ENCODE results near the gene COQ8A. TPM values are rescaled to one million over a fixed set of nuclear protein-coding genes. Genes with fewer than 3 reads are reported as not detected.
A peak's percentile ranks its signal among the peaks of the same experiment; 100 is the strongest.

Gene COQ8A
- total RNA-seq, 1 donor from 2014 or later: 16.4 TPM

GRCh38 chr1:226974544-226975258 is 34.6 kb downstream of the COQ8A start:
- peak; percentile 65 for DNase-seq (ENCODE audit: low read depth)

DNA sequence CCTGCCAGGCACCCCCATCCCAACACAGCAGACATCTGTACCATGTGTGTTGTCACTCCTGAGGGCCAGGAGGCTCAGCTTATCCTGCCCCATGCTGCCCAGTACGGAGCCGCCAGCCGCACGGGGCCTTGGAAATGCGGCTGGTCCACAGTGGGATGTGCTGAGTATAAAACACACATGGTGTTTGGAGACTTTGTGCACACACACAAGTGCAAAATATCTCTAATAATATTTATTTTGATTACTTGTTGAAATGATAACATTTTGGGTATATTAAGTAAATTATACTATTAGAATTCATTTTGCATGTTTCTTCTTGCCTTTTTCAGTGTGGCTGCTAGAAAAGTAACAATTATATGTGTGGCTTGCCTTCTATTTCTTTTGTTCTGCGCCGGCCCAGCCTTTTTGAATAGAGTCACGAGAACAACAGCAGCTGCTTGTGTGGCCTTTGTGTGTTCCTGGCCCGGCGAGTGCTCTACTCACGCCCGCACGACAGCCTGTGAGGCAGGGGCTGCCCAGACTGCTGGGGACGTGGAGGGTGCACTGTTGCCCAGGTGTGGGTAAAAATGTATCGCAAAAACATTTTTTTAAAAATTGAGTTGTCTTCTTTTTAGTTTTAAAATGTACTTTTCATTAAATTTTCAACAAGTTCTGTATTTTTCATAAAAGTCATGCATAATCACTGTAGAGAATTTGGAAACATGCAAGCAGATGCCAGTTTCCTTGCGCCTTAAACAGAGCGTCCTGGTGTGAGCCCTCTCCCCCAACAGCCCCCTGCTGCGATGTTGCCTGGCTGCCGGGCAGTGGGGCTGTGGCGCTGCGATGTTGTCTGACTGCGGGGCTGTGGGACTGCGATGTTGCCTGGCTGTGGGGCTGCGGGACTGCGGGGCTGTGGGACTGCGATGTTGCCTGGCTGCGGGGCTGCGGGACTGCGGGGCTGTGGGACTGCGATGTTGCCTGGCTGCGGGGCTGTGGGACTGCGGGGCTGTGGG is 35.5 kb downstream of the COQ8A start:
- DNase-seq (ENCODE audit: low read depth): no peak

- no peak for DNase-seq (ENCODE audit: low read depth)
Observed at GRCh38 chr1:226976276-226976977, 36.3 kb downstream of the COQ8A start.

GRCh38 chr1:226976978-226977642 is 37.0 kb downstream of the COQ8A start:
- DNase-seq (ENCODE audit: low read depth): no peak

- no peak for DNase-seq (ENCODE audit: low read depth)
Observed at GRCh38 chr1:226977643-226978431, 37.7 kb downstream of the COQ8A start.

GRCh38 chr1:226978432-226979114 is 38.5 kb downstream of the COQ8A start:
- DNase-seq (ENCODE audit: low read depth): no peak

GRCh38 chr1:226979115-226979516 is 39.0 kb downstream of the COQ8A start:
- no peak for DNase-seq (ENCODE audit: low read depth)

- DNase-seq (ENCODE audit: low read depth): no peak
Observed at GRCh38 chr1:226979517-226980121, 39.5 kb downstream of the COQ8A start.

- DNase-seq (ENCODE audit: low read depth): no peak
Observed at GRCh38 chr1:226980122-226980560, 40.0 kb downstream of the COQ8A start.

DNA sequence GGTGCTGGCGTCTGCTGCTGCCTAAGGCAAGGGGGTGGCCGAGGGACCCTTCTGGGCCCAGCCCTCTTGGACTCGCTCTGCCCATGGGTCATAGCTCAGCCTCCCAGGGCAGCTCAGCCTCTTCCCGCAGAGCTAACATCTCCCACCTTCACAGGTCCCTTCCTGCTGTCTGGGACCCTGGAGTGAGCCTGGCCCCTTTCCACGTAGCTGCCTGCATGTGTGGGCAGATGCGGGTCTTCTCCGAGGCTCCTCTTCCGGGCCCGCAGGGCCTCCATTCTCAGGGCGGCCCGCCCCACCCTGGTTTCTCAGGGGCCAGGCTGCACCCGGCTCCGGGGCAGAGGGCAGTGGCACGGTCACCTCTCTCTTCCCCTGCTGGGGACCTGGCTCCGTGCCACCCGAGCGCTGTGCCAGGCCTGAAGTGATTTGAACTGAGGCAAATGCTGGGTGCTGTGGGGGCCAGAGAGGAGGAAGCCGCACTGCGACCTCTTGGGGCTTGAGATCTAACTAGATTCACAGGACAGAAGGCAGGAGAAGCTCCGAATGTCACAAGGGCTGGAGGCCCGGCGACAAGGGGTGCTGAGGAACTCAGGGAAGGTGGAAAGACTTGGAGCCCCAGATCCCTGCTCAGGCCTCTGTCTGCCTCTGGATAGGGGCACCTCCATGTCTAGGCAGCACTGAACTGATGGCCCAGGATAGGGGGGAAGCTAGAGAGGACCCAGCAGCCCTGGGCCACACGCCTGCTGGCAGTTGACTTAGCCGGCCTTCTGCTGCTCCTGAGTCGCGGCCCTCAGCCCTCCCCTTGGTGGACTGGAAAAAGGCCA is 40.7 kb downstream of the COQ8A start:
- no peak for DNase-seq (ENCODE audit: low read depth)

- no peak for DNase-seq (ENCODE audit: low read depth)
Observed at GRCh38 chr1:226981386-226981817, 41.3 kb downstream of the COQ8A start.

DNA sequence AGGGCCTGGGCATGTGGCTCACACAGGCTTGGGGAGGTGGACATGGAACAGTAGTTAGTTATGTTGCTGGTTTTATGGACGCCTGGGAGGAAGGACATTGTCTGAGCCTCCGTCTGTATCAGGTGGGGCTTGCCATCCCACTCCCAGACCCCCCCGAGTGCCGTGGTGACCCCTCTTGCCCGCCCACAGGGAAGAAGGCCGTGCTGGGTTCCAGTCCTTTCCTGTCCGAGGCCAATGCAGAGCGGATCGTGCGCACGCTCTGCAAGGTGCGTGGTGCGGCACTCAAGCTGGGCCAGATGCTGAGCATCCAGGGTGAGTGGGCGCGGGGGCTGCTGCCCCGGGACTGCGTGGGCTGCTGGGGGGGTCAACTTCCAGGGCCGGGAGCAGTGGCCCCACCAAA is 41.7 kb downstream of the COQ8A start:
- no peak for DNase-seq (ENCODE audit: low read depth)

GRCh38 chr1:226982451-226983177 is 42.5 kb downstream of the COQ8A start:
- DNase-seq (ENCODE audit: low read depth): no peak

GRCh38 chr1:226983247-226983991 is 43.3 kb downstream of the COQ8A start:
- DNase-seq (ENCODE audit: low read depth): no peak

- DNase-seq (ENCODE audit: low read depth): no peak
Observed at GRCh38 chr1:226983992-226984364, 43.9 kb downstream of the COQ8A start.

DNA sequence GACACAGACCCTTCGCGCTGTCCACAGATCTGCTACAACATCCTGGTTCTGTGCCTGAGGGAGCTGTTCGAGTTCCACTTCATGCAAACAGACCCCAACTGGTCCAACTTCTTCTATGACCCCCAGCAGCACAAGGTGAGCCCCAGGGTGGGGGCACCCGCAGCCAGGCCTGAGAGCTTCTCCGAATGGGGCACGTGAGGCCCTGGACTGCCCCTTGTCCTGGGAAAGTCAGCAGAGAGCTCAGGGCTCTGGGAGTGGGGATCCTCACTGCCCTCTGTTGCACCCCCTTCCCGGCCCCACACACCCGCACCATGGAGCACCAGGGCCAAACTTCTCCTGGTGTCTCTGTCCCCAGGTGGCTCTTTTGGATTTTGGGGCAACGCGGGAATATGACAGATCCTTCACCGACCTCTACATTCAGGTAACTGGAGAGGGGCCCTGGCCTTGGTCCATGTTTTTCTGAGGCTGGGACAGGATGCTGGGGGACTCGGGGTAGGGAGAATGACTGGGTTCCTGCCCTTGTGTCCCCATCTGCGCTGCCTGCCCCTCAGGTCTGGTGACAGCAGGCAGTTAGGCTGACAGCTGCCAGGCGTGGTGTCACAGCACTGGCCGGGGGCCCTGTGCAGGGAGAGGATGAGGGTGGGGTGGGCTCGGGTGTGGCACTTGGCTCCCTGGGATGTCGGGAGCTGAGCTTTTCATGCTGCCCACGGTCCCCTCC is 44.6 kb downstream of the COQ8A start:
- DNase-seq (ENCODE audit: low read depth): no peak

All from renal cortical epithelial cell (primary cell).